ENCODE data around the gene WDR7. TPM values are rescaled to one million over a fixed set of nuclear protein-coding genes. Genes with fewer than 3 reads are reported as not detected.

Gene WDR7
- total and polyA plus RNA-seq, 12 donors: 3.6 to 64.6 (median 24.2) TPM

GRCh38 chr18:57080479-57080878, 429.3 kb downstream of the WDR7 start:
- WGBS, 4 donors: 59 to 74% (median 66%) methylated on average over 3 of the region's 3 CpGs
- Histone ChIP-seq H3K27ac (no peak overlapping the region), H3K4me3 (no peak overlapping the region), H3K27me3 (no peaks in the 10 kb centered on the region), H3K36me3 (replicated peaks in 1 of 2) (no peaks in the 10 kb centered on the region), H3K9me3 (replicated peaks in 1 of 3) (no peaks in the 10 kb centered on the region), H3K4me1 (replicated peaks in 1 of 2) (no peaks in the 10 kb centered on the region)
- TF ChIP-seq CTCF (IDR thresholded peaks at IDR 0.05) (no peak), POLR2A (IDR thresholded peaks at IDR 0.05) (no peak)
- intact Hi-C loops (cut with DNase I): no loop called here
- no peak for DNase-seq

DNA sequence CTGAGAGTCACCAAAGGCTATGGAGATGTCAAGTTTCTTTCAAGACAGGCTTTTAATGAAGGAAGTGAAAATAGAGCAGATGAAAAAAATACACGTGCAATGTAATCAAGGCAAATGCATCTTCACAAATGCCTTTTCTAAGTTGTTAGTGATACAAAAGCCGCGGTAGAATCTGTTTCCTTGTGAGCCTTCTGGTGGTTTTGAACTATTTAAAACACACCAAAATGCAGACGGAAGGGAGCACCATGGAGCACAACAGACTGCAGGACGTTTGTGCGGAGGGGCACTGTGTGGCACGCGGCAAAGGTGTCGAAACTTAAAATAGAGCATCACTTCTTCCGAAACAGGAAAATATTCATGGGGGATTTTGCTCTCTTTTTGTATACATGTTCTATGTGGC, 430.7 kb downstream of the WDR7 start:
- TF ChIP-seq CTCF (IDR thresholded peaks at IDR 0.05): no peak
- no peak for TF ChIP-seq POLR2A (IDR thresholded peaks at IDR 0.05)
- intact Hi-C loops (cut with DNase I): no loop called here
- 69 to 84% (median 76%) methylated on average over 10 of the region's 10 CpGs for WGBS, 4 donors
- no peaks in the 10 kb centered on the region for H3K9me3 ChIP-seq (replicated peaks in 1 of 3)
- no peaks in the 10 kb centered on the region for H3K27me3 ChIP-seq
- no peaks in the 10 kb centered on the region for H3K36me3 ChIP-seq (replicated peaks in 1 of 2)
- no peaks in the 10 kb centered on the region for H3K4me1 ChIP-seq (replicated peaks in 1 of 2)
- no peak overlapping the region for H3K4me3 ChIP-seq
- no peak for DNase-seq
- H3K27ac ChIP-seq: no peak overlapping the region

- Histone ChIP-seq H3K27me3 (no peaks in the 10 kb centered on the region), H3K4me1 (replicated peaks in 1 of 2) (no peaks in the 10 kb centered on the region), H3K4me3 (no peak overlapping the region), H3K36me3 (replicated peaks in 1 of 2) (no peaks in the 10 kb centered on the region), H3K9me3 (replicated peaks in 1 of 3) (no peaks in the 10 kb centered on the region), H3K27ac (no peak overlapping the region)
- DNase-seq: no peak
- intact Hi-C loops (cut with DNase I): no loop called here
- WGBS, 4 donors: 88 to 98% (median 91%) methylated on average over 2 of the region's 2 CpGs
- no peak for TF ChIP-seq POLR2A (IDR thresholded peaks at IDR 0.05)
- TF ChIP-seq CTCF (IDR thresholded peaks at IDR 0.05): no peak
Observed at GRCh38 chr18:57083485-57083884, 432.3 kb downstream of the WDR7 start.

GRCh38 chr18:57084331-57085271, 433.4 kb downstream of the WDR7 start:
- no peak for DNase-seq

More at GRCh38 chr18:57084331-57085271, 433.4 kb downstream of the WDR7 start:
- Histone ChIP-seq H3K4me1 (replicated peaks in 1 of 2) (no peaks in the 10 kb centered on the region), H3K36me3 (replicated peaks in 1 of 2) (no peaks in the 10 kb centered on the region), H3K27me3 (no peaks in the 10 kb centered on the region), H3K27ac (no peak overlapping the region), H3K4me3 (no peak overlapping the region), H3K9me3 (replicated peaks in 1 of 3) (no peaks in the 10 kb centered on the region)
- 54 to 67% (median 59%) methylated on average over 11 of the region's 11 CpGs for WGBS, 4 donors
- intact Hi-C loops (cut with DNase I): no loop called here
- TF ChIP-seq CTCF (IDR thresholded peaks at IDR 0.05) (no peak), POLR2A (IDR thresholded peaks at IDR 0.05) (no peak)
